ENCODE results near the gene NTN3.

DNA sequence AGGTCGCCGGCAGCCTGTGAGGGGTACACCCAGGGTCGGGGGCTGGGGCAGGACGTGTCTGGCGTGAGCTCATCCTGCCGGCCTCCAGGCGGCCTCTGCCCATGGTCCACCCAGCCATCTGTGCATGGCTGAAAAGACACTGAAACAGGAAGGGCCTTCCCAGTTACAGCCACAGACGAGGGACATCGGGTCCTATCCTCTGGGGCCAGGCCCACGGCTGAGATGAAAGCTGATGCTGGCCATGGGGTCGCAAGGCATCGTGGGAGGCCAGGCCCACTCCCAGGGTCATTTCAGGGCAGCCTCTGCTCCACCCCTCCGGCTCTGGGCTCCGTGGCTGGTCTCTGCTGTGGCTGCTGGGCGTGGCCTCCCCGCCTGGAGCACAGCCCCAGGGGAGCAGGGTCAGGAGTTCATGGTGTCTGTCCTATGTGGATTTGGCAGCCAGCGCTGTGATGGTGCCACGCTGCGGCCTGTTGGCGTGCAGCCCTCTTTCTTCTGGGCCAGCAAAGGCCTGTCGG, 26.1 kb downstream of the NTN3 start:
- TF ChIP-seq, protein P1, sequence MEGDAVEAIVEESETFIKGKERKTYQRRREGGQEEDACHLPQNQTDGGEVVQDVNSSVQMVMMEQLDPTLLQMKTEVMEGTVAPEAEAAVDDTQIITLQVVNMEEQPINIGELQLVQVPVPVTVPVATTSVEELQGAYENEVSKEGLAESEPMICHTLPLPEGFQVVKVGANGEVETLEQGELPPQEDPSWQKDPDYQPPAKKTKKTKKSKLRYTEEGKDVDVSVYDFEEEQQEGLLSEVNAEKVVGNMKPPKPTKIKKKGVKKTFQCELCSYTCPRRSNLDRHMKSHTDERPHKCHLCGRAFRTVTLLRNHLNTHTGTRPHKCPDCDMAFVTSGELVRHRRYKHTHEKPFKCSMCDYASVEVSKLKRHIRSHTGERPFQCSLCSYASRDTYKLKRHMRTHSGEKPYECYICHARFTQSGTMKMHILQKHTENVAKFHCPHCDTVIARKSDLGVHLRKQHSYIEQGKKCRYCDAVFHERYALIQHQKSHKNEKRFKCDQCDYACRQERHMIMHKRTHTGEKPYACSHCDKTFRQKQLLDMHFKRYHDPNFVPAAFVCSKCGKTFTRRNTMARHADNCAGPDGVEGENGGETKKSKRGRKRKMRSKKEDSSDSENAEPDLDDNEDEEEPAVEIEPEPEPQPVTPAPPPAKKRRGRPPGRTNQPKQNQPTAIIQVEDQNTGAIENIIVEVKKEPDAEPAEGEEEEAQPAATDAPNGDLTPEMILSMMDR (conservative IDR thresholded peaks at IDR 0.05) = no peak
- no peak for TF ChIP-seq EZH2 (IDR thresholded peaks at IDR 0.05; ENCODE audit: low read depth)
